Measurements from ENCODE around the gene PTPRS.

The PTPRS gene

GRCh38 chr19:5307655-5308054 lies 33.0 kb downstream of the PTPRS start (continued):
- TF ChIP-seq MYNN (tag by site-specific recombination; IDR thresholded peaks at IDR 0.05; ENCODE audit: borderline replicate concordance) (no peak), ZNF664 (tag by site-specific recombination; IDR thresholded peaks at IDR 0.05) (no peak), ZNF837 (tag by site-specific recombination; IDR thresholded peaks at IDR 0.05) (no peak), ZNF221 (tag by site-specific recombination; IDR thresholded peaks at IDR 0.05; ENCODE audit: borderline replicate concordance) (no peak), SP3 (tag by site-specific recombination; IDR thresholded peaks at IDR 0.05) (0 out of 2 replicates have a peak, but pooled peaks have one; percentile 19), ZNF623 (tag by site-specific recombination; IDR thresholded peaks at IDR 0.05) (no peak), REST (tag by site-specific recombination; IDR thresholded peaks at IDR 0.05) (no peak), ZNF133 (tag by site-specific recombination; IDR thresholded peaks at IDR 0.05) (no peak), KLF8 (tag by site-specific recombination; IDR thresholded peaks at IDR 0.05) (peak; percentile 45; the same call in 1 of the 2 replicates), KLF10 (tag by site-specific recombination; IDR thresholded peaks at IDR 0.05) (peak; percentile 56; the same call in 1 of the 2 replicates), SCRT2 (tag by site-specific recombination; IDR thresholded peaks at IDR 0.05) (no peak), KLF7 (tag by site-specific recombination; IDR thresholded peaks at IDR 0.05; ENCODE audit: borderline replicate concordance) (peak; percentile 69; the same call in 1 of the 2 replicates), PRDM6 (tag by site-specific recombination; IDR thresholded peaks at IDR 0.05) (no peak), ZFP41 (tag by site-specific recombination; IDR thresholded peaks at IDR 0.05; ENCODE audit: borderline replicate concordance) (no peak), ZBTB6 (tag by site-specific recombination; IDR thresholded peaks at IDR 0.05) (no peak), ZNF324 (tag by site-specific recombination; IDR thresholded peaks at IDR 0.05) (no peak), KLF9 (tag by site-specific recombination; IDR thresholded peaks at IDR 0.05; ENCODE audit: low read depth) (0 out of 2 replicates have a peak, but pooled peaks have one; percentile 35), ZNF2 (tag by site-specific recombination; IDR thresholded peaks at IDR 0.05) (no peak)
- TF ChIP-seq, protein P1, sequence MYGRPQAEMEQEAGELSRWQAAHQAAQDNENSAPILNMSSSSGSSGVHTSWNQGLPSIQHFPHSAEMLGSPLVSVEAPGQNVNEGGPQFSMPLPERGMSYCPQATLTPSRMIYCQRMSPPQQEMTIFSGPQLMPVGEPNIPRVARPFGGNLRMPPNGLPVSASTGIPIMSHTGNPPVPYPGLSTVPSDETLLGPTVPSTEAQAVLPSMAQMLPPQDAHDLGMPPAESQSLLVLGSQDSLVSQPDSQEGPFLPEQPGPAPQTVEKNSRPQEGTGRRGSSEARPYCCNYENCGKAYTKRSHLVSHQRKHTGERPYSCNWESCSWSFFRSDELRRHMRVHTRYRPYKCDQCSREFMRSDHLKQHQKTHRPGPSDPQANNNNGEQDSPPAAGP (tag by site-specific recombination; IDR thresholded peaks at IDR 0.05): no peak

DNA sequence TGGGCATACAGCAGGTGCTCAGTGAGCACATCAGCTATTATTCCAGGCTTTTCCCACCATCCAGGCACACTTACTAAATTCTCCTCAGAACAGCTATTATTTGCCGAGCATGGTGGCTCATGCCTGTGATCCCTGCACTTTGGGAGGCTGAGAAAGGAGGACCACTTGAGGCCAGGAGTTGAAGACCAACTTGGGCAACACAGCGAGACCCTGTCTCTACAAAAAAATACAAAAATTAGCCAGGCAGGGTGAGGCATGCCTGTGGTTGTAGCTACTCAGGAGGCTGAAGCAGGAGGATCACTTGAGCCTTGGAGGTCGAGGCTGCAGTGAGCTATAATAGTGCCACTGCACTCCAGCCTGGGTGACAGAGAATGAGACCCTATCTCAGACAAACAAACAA lies 35.4 kb downstream of the PTPRS start:
- Histone ChIP-seq H3K9me3 (ENCODE audit: control insufficient read depth, insufficient read depth, low read depth, low read length) (no peaks in the 10 kb centered on the region), H3K4me1 (ENCODE audit: control insufficient read depth, insufficient read depth, low read length) (peaks cover 5% of the 10 kb centered on the region; the same call in 1 of the 2 replicates), H3K36me3 (ENCODE audit: control insufficient read depth in 2 of 2, insufficient read depth in 1 of 2, low read length in 2 of 2) (no peaks in the 10 kb centered on the region), H3K27ac (ENCODE audit: extremely low read depth, low read depth, low read length) (no peak overlapping the region), H3K4me3 (ENCODE audit: low read depth, low read length) (no peak overlapping the region)
- CTCF ChIA-PET: interaction anchor here (0.7 kb wide), 1 partner anchor 145 kb away, joined by 3 read pairs; no protein-coding TSS in a partner anchor
- POLR2A ChIA-PET: interaction anchor here (0.6 kb wide), 2 partner anchors 13 to 53 kb away, joined by 3 read pairs; no protein-coding TSS in a partner anchor
- TF ChIP-seq ZNF221 (tag by site-specific recombination; IDR thresholded peaks at IDR 0.05; ENCODE audit: borderline replicate concordance) (no peak), ZNF629 (tag by site-specific recombination; IDR thresholded peaks at IDR 0.05) (no peak), ZBTB48 (tag by site-specific recombination; IDR thresholded peaks at IDR 0.05) (no peak), ZNF549 (tag by site-specific recombination; IDR thresholded peaks at IDR 0.05) (no peak), ZNF157 (tag by site-specific recombination; IDR thresholded peaks at IDR 0.05) (no peak)
